ENCODE results near the gene GUK1.
"Not testable (repeated sequence)": the region's sequence is repeated elsewhere in the genome, so short reads cannot be mapped to it uniquely, and the experiment has no call there.

Gene GUK1

DNA sequence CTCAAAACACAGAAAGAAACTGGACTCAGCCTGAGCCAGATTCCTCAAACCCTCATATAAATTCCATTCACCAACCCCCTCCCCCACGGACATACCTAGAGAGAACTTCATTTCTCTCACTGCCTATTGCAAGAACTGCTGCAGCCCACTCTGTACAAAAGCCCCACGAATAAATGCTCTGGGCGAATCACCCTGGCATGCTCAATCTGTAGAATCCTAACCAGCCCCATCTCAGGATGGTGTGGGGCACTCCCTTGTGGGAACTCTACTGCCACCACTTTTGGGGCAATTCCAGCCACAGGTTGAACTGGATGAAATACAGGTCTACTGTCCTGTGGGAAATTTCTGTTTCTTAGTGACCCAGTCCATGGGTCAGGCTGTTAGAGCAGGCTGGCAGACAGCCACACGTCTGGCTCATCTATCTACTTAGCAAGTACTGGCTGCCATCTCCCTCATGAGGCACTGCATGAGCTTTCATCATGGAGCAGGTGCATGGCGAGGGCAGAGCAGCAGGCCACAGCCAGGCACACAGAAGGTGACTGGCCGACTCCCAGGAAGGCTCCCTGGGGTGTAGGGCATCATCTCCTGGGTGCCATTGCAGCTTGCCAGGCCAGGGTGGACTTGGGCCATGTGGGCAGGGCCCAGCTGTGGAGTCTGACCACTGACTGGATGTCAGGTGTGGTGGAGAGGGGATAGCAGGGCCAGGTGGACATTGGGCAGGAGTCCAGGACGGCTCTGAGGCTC is 35.4 kb upstream of the GUK1 start:
- DNase-seq (ENCODE audit: low spot score), result no peak

DNA sequence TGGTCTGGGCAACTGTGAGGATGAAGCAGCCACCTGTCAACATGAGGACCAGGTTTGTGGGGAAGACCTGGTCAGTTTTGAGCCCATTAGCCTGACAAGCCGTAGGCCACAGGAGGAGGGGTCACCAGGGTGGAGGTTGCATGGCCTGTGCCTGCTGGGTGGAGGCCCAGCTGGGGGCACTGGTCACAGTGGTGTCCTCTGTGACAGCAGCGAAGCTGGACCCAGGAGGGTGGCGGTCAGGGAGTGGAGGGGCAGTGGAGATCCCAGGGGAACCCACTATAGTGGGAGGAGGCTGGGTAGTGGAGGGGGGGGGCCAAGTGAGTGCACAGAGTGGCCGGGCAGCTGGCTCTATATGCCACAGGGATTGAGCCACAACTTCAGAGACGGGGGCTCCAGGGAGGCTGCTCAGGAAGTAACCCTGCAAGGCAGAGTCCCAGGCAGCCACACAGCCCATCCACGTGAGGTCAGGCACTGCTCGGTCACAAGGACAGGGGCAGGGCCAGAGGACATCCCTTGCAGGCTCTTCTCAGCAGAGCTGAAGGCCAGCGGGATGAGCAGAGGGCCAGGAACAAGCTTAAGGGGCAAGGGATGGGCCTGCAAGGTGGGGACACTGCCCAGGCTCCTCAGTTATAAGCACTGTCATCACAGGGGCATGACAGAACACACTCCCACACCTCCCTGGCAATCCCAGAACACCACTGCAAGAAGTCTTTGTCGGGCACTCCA is 34.6 kb upstream of the GUK1 start:
- DNase-seq (ENCODE audit: low spot score), result no peak

DNA sequence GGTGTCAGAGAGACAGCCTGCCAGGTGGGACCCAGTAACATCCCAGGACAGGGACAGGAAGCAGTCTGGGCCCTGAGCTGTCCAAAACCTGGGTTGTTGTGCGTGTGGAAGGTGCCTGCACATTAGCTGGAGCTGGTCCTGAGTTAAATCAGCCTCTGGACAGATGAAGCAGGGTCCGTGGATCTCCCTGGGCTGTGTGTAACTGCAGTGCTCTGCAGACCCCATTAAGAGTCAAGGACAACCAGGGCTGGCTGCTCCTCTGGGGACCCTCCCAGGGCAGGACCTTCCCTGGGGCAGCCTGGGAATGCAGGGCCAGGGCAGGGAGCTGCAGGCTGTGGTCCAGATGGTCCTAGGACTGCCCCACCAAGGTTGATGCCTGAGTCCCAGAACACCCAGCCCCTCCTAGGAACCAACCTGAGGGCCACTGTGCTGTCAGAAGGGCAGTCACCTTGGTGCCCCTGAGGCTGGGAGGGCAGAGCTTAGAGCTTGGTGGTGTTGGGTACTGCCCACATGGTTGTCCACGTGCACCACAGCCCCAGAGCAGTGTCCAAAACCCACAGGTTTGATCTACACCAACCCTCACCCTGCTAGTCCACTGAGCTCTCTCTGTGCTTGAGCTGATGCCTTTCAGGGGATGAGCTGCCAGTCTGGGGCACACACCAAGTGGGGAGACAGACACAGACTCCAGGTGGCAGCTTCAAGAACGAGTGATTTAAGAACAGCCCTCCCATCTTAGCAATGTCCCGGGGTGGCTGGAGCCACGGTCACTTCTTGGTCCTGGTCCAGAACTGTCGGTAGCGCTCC is 33.9 kb upstream of the GUK1 start:
- no peak for DNase-seq (ENCODE audit: low spot score)

DNA sequence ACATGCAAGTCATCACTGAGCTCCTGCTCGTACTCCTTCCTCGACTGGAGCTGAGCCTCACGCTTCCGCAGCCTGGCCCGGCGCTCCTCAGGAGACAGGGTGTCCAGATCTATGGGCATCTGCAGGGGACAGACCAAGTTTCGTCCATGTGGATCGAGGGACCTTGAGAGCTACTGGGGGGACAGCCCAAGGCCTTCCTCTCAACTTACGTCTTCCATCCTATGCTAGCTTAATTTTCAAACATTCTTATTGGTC is 33.4 kb upstream of the GUK1 start:
- no peak for DNase-seq (ENCODE audit: low spot score)

DNA sequence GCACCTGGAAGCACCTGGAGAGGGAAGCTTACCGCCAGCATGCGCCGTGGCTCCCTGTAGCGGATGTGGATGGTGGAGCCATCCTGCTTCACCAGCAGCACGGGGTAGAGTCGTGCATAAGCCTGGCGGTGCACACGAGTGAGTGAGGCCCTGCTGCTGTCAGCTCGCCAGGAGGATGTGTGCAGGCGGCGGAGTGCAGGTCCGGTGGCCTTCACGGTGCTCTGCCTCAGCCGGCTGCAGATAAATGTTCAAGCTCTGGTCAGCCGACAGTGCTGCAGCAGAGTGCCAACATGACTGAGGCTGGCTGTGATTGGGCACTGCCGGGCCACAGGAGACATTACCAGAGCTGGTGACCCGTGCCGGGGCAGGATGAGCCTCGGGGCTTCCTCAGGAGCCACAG is 32.4 kb upstream of the GUK1 start:
- DNase-seq (ENCODE audit: low spot score), result no peak

DNA sequence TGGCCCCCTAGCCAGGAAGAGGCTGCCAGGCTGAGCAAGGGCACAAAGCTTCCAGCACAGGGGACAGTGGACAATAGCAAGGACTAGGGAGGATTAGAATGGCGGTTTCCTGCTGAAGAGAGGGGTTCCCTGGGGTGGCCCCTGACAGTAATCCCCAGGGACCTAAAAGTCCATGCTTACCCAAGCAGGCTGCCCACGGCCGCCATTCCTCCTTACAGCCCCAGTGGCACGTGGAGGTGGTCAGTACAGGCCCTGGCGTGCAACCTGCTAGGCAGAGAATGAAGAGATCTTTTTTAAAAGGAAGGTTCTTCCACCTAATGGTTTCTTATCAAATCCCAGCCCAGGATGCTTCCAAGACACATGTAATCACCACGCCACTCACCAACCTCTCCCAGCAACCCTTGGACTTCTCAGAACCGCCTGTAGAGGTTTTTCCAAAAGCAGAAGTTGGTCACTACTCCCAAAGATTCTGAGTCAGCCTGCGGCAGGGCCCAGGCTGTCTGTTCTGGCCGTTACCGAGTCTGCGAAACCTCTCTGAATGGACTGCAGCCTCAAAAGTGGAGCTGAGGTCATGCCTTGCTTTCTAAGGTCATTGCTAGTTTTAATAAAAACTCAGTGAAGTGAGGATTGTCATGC is 31.9 kb upstream of the GUK1 start:
- DNase-seq (ENCODE audit: low spot score), result no peak

DNA sequence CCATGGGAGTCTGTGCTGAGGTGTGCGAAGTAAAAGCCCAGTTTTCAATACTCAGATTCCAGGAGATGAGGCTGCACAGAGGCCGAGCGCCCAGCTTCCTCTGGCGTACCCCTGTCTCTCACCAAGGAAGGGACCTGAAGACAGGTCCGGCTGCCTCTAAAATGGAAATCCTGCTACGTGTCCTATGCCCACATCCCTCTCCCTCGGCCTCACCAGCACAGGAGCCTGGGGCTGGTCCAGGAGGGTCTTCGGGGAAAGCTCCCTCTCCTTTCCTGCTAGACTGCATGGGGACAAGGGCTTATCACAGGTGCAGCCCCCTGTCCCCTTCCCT is 31.4 kb upstream of the GUK1 start:
- no peak for DNase-seq (ENCODE audit: low spot score)

DNA sequence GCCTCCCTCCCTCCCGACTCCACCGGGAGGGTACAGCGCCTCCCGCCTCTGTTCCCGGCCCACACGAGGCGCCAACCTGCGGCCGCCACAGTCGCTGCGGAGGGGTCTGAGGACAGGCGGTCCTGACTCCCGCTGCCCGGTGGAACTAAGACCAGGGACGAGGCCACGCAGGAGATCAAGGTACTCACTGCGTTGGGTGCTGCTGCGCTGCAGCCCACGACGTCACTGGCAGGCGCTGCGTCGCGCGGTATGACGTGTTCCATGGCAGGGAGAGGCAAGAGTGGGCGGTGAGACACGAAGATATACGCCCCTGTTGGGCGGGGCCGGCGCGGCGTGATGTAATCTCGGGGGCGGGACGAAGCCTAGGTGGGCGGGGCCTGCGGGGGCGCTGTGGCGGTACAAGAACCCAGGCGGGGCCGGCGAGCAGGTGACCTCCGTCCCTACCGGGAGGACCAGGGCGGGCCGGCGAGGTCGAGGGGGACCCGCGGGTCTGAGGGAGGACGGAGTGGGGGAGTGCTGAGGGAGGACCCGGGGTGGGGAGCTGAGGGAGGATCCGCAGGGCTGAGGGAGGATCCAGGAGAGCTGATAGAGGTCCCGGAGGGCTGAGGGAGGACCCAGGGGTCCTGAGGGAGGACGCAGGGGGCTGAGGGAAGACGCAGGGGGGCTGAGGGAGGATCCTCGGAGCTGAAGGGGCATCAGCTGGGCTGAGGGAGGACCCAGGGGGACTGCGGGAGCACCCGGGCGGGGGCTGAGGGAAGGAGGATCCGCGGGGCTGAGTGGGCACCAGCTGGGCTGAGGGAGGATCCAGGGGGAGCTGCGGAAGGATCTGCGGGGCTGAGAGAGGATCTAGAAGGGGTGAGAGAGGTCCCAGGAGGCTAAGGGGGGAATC is 30.8 kb upstream of the GUK1 start, which contains the start of gene MRPL55:
MRPL55 (minus strand) TSS at position 227 of the 889 bp plus-strand sequence. CDS start 1,039 bp downstream, outside the sequence.
- DNase-seq (ENCODE audit: low spot score), result peak; percentile 96

DNA sequence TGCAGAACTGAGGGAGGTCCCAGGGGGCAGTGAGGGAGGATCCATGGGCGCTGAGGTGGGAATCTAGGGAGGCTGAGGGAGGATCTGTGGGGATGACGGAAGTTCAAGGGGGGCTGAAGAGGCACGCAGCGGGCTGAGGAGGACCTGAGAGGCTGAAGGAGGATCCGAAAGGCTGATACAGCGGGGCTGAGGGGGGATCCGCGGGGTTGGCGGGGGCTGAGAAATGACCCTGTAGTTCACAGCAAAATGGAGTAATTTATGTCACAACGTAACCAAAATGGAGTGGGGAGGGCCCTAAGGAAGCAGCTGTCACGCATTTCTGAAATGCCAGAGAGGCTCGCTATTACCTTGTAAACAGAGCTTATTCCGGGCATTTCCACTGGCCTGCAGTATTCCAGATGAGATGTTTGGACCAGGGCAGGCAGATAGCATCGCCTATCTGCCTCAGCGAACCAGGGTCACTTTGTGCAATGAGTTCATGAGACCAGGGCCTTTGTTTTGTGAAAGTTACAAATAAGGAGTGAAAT is 30.1 kb upstream of the GUK1 start:
- no peak for DNase-seq (ENCODE audit: low spot score)

DNA sequence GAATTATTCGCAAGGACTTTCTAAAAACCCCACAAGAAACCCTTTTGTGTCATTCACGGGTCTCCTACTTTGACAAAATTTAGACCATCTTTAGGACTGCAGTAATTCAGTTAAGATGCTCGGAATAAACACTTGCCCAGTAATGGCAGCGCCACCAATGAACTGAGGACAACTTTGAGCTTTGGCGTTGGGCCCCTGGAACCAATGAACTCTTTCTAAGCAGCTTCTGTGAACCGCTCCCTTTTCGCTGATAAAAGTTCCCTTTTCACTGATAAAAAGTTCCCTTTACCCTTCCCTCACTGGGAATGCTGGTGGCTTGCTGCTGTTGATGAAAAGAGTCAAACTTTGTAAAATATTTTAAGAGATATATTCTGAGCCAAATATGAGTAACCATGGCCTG is 29.5 kb upstream of the GUK1 start:
- no peak for DNase-seq (ENCODE audit: low spot score)

DNA sequence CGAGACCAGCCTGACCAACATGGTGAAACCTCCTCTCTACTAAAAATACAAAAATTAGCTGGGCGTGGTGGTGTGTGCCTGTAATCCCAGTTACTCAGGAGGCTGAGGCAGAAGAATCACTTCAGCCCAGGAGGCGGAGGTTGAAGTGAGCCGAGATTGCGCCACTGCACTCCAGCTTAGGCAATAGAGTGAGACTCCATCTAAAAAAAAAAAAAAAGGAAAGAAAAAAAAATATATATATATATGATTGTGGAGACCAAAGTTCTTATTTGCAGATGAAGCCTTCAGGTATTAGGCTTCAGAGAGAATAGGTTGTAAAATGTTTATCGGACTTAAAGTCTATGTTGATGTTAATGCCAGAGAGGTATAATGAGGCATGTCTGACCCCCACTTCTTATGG is 28.8 kb upstream of the GUK1 start:
- not testable (repeated sequence) for DNase-seq (ENCODE audit: low spot score)

DNA sequence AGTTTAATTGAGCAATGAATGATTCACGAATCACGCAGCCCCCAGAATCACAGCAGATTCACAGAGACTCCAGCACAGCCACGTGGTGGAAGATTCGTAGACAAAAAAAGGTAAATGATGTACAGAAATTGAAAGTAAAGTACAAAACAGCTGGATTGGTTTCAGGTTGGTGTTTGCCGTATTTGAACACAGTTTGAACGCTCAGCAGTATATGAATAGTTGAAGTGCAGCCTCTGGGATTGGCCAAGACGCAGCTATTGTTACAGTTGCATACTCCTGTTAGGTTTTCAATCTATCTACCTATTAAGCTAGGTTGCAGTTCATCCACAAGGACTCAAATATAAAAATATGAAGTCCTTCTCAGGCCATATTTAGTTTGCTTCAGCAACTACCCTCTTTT is 27.9 kb upstream of the GUK1 start:
- DNase-seq (ENCODE audit: low spot score), result no peak

DNA sequence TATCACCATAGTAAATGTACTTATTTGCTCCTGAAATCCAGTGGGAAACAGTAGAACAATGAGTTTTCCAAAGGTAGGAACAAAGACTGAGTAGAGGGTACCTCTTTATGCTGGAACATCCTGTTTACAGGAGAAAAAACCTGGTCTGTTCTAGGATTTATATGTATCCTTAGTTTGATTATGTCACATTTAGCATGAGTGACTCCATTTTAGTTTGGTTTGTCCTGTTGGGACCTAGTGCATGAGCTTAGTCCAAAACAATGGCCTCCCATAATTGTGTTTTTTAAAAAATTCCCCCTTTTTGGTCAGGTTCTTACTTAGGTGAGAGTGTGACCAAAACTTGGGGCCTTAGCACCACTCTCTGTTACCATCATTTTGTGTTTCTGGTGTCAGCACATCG is 27.5 kb upstream of the GUK1 start:
- no peak for DNase-seq (ENCODE audit: low spot score)

DNA sequence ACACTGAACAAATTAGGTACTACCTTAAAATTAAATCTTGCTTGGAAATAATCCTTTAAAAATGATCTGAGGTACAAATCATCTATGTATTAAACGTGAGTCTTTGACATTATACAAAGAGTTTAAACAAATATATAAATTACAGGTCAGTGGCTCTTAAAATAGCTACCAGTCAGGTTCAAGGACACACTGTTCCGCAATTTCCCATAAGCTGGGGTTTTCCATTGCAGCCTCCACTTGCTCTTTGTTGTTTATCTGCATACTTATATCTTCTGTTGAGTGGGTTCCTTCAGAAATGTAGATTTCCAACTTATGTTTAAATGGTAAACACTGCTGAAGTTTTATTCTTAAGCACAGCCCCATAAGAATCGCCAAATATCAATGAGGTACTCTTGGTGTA is 25.3 kb upstream of the GUK1 start:
- no peak for DNase-seq (ENCODE audit: low spot score)

DNA sequence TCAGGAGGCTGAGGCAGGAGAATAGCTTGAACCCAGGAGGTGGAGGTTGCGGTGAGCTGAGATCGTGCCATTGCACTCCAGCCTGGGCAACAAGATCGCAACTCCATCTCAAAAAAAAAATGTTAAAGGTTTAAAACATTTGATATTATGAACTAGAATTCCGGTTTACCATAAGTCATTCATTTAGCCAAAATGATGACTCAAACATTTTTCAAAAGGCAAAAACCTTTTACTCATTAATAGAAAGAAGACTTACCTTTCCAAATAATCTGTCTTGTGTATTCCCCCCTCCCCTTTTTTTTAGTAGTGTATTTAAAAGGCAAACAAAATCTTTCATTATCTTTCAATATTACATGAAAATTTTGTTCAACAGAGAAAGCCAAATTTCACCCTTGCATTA is 22.7 kb upstream of the GUK1 start:
- no peak for DNase-seq (ENCODE audit: low spot score)

DNA sequence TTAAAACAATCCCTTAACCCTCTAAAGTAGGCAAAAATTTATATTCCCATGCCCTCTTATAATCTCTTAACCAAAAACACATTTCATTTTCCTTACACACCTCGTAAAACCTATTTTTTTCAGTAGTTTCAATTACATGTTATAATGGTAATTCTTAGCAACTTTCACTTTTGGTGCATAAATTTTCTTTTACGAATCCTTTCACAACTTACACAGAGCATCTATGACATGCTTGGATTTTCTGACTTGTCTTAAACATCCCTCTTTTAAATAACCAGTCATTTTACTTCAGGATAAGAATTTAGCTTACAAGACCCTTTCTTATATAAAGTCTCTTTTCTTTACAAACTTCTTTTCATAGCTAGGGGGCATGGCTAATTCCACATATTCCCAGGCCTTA is 22.0 kb upstream of the GUK1 start:
- DNase-seq (ENCODE audit: low spot score), result no peak

DNA sequence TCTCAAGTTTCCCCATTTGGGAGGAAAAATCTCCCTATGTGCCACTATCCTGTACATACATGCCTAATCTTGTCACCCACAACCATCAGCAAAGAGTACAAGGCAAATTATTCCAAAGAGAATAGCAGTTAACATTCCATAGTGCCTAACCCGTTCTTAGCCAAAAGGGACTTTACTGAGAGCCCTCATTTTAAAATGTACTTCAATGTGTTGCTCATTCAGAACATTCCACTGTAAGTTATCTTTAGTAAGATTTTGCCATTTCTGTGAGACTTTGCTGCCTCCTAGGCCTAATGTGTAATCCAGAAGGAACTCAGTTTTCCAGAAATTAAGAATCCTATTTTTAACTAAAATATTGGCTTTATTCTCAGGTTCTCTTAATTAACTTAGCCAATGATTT is 19.7 kb upstream of the GUK1 start:
- no peak for DNase-seq (ENCODE audit: low spot score)

DNA sequence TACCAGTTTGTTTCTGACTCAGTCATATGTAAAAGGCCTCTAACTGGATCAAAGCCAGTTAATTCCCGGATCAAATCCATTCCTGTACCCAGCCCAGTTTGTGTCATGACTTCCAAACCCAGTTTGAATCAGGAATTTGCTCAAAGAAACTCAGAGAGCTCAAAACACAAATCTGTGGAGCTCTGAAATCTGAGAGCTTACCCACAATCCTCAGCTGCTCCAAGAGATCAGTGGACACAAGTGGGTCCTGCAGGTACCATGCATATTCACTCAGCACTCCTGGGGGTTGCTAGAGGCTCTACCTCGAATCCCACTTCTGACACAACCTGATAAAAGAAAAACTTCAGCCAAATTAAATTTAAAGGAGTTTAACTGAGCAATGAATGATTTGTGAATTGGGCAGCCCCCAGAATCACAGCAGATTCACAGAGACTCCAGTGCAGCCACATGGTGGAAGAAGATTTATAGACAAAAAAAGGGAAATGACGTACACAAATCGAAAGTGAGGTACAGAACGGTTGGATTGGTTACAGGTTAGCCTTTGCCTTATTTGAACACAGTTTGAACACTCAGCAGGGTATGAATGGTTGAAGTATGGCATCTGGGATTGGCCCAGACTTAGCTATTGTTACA is 19.1 kb upstream of the GUK1 start:
- DNase-seq (ENCODE audit: low spot score), result no peak

DNA sequence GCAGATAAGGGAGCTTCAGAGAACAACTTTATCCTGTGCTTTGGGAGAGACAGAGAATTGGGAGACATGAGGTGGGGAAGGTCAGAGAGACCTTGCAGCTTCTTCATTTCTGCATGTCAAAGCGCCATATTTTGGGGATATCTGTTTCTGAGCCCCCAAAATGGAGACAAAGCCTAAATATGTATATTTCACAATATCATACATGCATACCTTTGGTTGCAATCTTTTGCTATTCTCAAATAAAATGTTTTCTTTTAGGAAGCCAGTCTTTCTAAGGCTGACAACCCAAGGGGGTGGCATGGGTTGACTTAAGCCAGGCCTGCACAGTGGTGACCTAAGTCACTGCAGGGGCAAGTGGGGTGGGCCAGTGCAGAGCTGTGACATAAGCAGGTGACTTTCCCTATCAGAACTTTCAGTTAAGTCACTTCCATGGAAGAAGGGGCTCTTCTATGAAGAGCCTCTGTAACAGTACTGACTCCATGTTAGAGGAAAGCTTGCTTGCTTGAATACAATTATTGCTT is 17.1 kb upstream of the GUK1 start:
- DNase-seq (ENCODE audit: low spot score), result no peak

DNA sequence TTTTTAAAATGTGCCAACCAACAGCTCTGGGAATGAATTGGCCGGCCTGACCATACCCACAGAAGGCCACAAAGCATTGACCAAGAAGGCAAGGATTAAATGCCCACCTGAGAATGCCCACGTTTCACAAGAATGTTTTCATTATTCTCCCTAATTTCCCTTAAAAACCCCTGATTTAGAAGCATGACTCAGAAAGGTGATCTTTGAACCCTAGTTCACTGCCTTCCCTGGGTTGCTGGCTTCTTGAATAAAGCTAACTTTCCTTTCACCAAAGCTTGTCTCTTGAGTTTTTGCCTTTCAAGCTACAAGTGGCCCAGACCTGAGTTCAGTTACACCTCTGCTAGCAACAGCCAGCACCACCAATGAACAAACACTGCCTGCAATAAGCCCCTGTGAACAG is 16.6 kb upstream of the GUK1 start:
- DNase-seq (ENCODE audit: low spot score), result no peak

DNA sequence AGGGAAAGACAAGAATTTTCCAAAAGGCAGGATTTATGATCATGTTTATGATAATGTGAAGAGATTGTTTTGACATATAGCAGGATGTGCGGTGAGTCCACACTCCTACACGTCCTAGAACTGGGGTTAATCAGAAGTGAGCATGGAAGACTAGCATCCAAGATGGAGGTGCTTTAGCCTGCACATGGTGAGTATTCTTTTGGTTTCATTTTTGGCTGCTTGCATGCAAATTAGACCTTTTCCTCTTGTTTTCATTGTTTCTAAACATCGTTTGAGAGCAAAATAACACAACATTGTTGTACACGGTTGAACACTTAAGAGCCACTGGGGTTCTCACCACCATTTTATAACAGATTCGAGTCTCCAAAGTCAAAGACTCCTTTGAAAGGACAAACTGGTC is 14.9 kb upstream of the GUK1 start:
- DNase-seq (ENCODE audit: low spot score), result no peak
